K562 (cell line): Measurements from ENCODE around the gene GAK. TPM values are rescaled to one million over a fixed set of nuclear protein-coding genes. Genes with fewer than 3 reads are reported as not detected.

Experiments used
- ATAC-seq: fragments of 200-7000 bp; cut with Tn5 transposase; 3 replicates; pipeline ENCODE4 v1.9.1; 2020; ENCODE audit warnings: moderate library complexity
- BruUV-seq: library from RNA; stranded (reverse); fragments of 400-500 nt; replicated peaks from 2 replicates; lab custom pipeline; 2021; lab: Mats Ljungman, UMichigan
- CTCF ChIA-PET: fragments of 300-600 bp; formaldehyde crosslinking; extraction: SDS; loops from one replicate; lab custom pipeline; 2021; ENCODE audit warnings: low intra/inter-chr PET ratio; lab: Yijun Ruan, JAX
- POLR2A ChIA-PET: fragments of 300-600, 350-650 bp; sonication (Branson Sonifier 250); formaldehyde crosslinking; extraction: SDS; loops from one replicate; lab custom pipeline; 2021; ENCODE audit warnings: antibody characterized with exemption, inconsistent platforms; lab: Yijun Ruan, JAX
- DNase-seq, 4 experiments: peaks; one replicate each; pipeline versions ENCODE4 v3.0.0 to v3.0.0-alpha.2; 2011 to 2018; ENCODE audit warnings: low spot score in 3 of 4, mixed read lengths in 3 of 4; ENCODE audit errors: extremely low read depth in 1 of 4
- FAIRE-seq: peaks from 2 replicates; lab custom pipeline; 2011; peaks lifted over from hg19 to GRCh38; lab: Jason Lieb, UNC
- H2AFZ ChIP-seq: 2 replicates; pipeline ENCODE4 v1.6.0; 2011; ENCODE audit warnings: low read depth, low read length, control low read depth, inconsistent platforms
- H3K27ac ChIP-seq: fragments of 200-600 bp; 3 replicates; pipeline ENCODE4 v1.8.0; 2011; ENCODE audit warnings: low read depth, mild to moderate bottlenecking, control low read depth, inconsistent platforms, low read length, moderate library complexity, mixed read lengths; ENCODE audit errors: extremely low read depth
- H3K27me3 ChIP-seq, 2 experiments: fragments of 300-600 bp in 1 of 2; 2 replicates in 1 of 2; 3 replicates in 1 of 2; pipeline versions ENCODE4 v1.6.0 to v1.8.0; 2011; ENCODE audit warnings: inconsistent platforms in 2 of 2, low read length in 2 of 2, mild to moderate bottlenecking in 1 of 2, mixed read lengths in 1 of 2, moderate library complexity in 1 of 2; ENCODE audit not compliant: control insufficient read depth in 2 of 2, insufficient read depth in 2 of 2
- H3K36me3 ChIP-seq: fragments of 300-600 bp; 3 replicates; pipeline ENCODE4 v1.8.0; 2011; ENCODE audit warnings: mild to moderate bottlenecking, low read length, inconsistent platforms; ENCODE audit not compliant: control insufficient read depth, insufficient read depth
- H3K4me1 ChIP-seq, 2 experiments: fragments of 200-600 bp in 1 of 2; replicated peaks in 1 of 2; 2 replicates in 1 of 2; 3 replicates in 1 of 2; pipeline versions ENCODE4 v1.5.1 to v1.8.0; 2011; ENCODE audit warnings: inconsistent platforms in 2 of 2, low read length in 2 of 2, mild to moderate bottlenecking in 1 of 2, mixed read lengths in 1 of 2, moderate library complexity in 1 of 2; ENCODE audit not compliant: control insufficient read depth in 2 of 2, insufficient read depth in 2 of 2
- H3K4me2 ChIP-seq: 2 replicates; pipeline ENCODE4 v1.6.1; 2011; ENCODE audit warnings: low read length, control low read depth, inconsistent platforms, mixed read lengths; ENCODE audit not compliant: insufficient read depth
- H3K4me3 ChIP-seq: fragments of 200-600 bp; sonication (generic), shearing (Covaris generic); 2 replicates; pipeline ENCODE4 v1.5.1; 2016; ENCODE audit warnings: control low read depth, inconsistent platforms
- H3K79me2 ChIP-seq: fragments of 200-600 bp; 3 replicates; pipeline ENCODE4 v1.8.0; 2011; ENCODE audit warnings: low read length, inconsistent platforms; ENCODE audit not compliant: control insufficient read depth, insufficient read depth
- H3K9ac ChIP-seq, 2 experiments: 2 replicates each; pipeline versions ENCODE4 v1.6.0 to v1.6.1; 2011; ENCODE audit warnings: low read depth in 2 of 2, low read length in 2 of 2, control low read depth in 1 of 2, inconsistent platforms in 1 of 2, mild to moderate bottlenecking in 1 of 2, mixed read lengths in 1 of 2; ENCODE audit not compliant: insufficient read depth in 1 of 2
- H3K9me1 ChIP-seq: one replicate; pipeline ENCODE4 v1.6.0; 2011; ENCODE audit warnings: inconsistent platforms, mild to moderate bottlenecking, low read length, moderate library complexity; ENCODE audit not compliant: control insufficient read depth, insufficient read depth
- H3K9me3 ChIP-seq: replicated peaks from 2 replicates; pipeline ENCODE4 v1.5.1; 2011; ENCODE audit warnings: low read depth, low read length, inconsistent platforms; ENCODE audit not compliant: control insufficient read depth, insufficient read depth
- H4K20me1 ChIP-seq: replicated peaks from 2 replicates; pipeline ENCODE4 v1.6.1; 2011; ENCODE audit warnings: low read length, inconsistent platforms, mixed read lengths; ENCODE audit not compliant: control insufficient read depth, insufficient read depth
- ATF1 ChIP-seq, 2 experiments: fragments of 450-650 bp in 1 of 2; IDR thresholded peaks; 2 replicates each; pipeline ENCODE4 v1.6.1; 2016; ENCODE audit warnings: missing compliant biosample characterization in 1 of 2, missing genetic modification characterization in 1 of 2
- CHCHD3 ChIP-seq: fragments of 250-450 bp; sonication (Bioruptor Pico); IDR thresholded peaks from 2 replicates; pipeline ENCODE4 v2.1.2; 2022; ENCODE audit warnings: mild to moderate bottlenecking
- EGR1 ChIP-seq: fragments of 450-650 bp; conservative IDR thresholded peaks from 2 replicates; pipeline ENCODE4 v1.6.1; 2017; ENCODE audit warnings: mild to moderate bottlenecking
- ERF ChIP-seq: fragments of 450-650 bp; formaldehyde crosslinking; IDR thresholded peaks from 2 replicates; pipeline ENCODE4 v1.4.0; 2020; ENCODE audit warnings: mild to moderate bottlenecking, mixed read lengths
- GABPA ChIP-seq: fragments of 200-800 bp; sonication (Bioruptor generic); conservative IDR thresholded peaks from 2 replicates; pipeline ENCODE4 v1.6.1; 2016; ENCODE audit warnings: low read depth, missing genetic modification characterization, missing compliant biosample characterization
- GATAD2A ChIP-seq: fragments of 450-650 bp; IDR thresholded peaks from 2 replicates; pipeline ENCODE4 v1.6.1; 2017
- HMGN3 ChIP-seq: IDR thresholded peaks from 2 replicates; pipeline ENCODE4 v1.6.1; 2011; ENCODE audit warnings: borderline replicate concordance, low read depth, mild to moderate bottlenecking, mixed read lengths, low read length; ENCODE audit not compliant: insufficient read length; ENCODE audit errors: extremely low read depth
- HSF4 ChIP-seq: fragments of 250-450 bp; sonication (Bioruptor Pico); IDR thresholded peaks from 2 replicates; pipeline ENCODE4 v2.1.2; 2022; ENCODE audit warnings: mild to moderate bottlenecking, moderate library complexity, borderline replicate concordance
- JUND ChIP-seq, 2 experiments: IDR thresholded peaks; 2 replicates in 1 of 2; 3 replicates in 1 of 2; pipeline ENCODE4 v1.6.1; 2011; ENCODE audit warnings: borderline replicate concordance in 2 of 2, low read depth in 2 of 2, low read length in 2 of 2, improper control_type of control experiment in 1 of 2, missing biosample characterization in 1 of 2, missing genetic modification characterization in 1 of 2, missing genetic modification reagents in 1 of 2
- MBD2 ChIP-seq: sonication (generic); IDR thresholded peaks from 2 replicates; pipeline ENCODE4 v1.6.1; 2016; ENCODE audit warnings: low read depth, borderline replicate concordance
- NUFIP1 ChIP-seq: fragments of 450-650 bp; IDR thresholded peaks from 2 replicates; pipeline ENCODE4 v1.6.1; 2018; ENCODE audit not compliant: partially characterized antibody
- PCBP2 ChIP-seq: fragments of 200-400 bp; formaldehyde crosslinking; IDR thresholded peaks from 2 replicates; pipeline ENCODE4 v1.6.1; 2018; ENCODE audit warnings: low read length, low read depth, mild to moderate bottlenecking, moderate library complexity; ENCODE audit not compliant: poor library complexity, severe bottlenecking
- PRMT5 ChIP-seq: sonication (generic); formaldehyde crosslinking; IDR thresholded peaks from 2 replicates; pipeline ENCODE4 v1.5.0; 2020; ENCODE audit warnings: missing genetic modification reagents
- SP2 ChIP-seq: IDR thresholded peaks from 2 replicates; pipeline ENCODE4 v1.6.1; 2011; ENCODE audit warnings: mild to moderate bottlenecking, low read depth, low read length, moderate library complexity; ENCODE audit not compliant: poor library complexity, severe bottlenecking; ENCODE audit errors: extremely low read depth
- STAG1 ChIP-seq: sonication (generic); formaldehyde crosslinking; IDR thresholded peaks from 2 replicates; pipeline ENCODE4 v1.5.0; 2020; ENCODE audit warnings: missing genetic modification reagents, borderline replicate concordance
- TCF7L2 ChIP-seq: fragments of 150-350 bp; IDR thresholded peaks from 2 replicates; pipeline ENCODE4 v1.6.1; 2016; ENCODE audit warnings: low read depth, mild to moderate bottlenecking, low read length, moderate library complexity
- ZBTB49 ChIP-seq: sonication (generic); formaldehyde crosslinking; IDR thresholded peaks from 2 replicates; pipeline ENCODE4 v1.8.0; 2022; ENCODE audit warnings: missing genetic modification reagents, mild to moderate bottlenecking, borderline replicate concordance
- ZNF444 ChIP-seq: fragments of 250-450 bp; sonication (Bioruptor Pico); IDR thresholded peaks from 2 replicates; pipeline ENCODE4 v1.4.0; 2020; ENCODE audit warnings: mild to moderate bottlenecking, moderate library complexity
- WGBS: fragments of 100-300 bp; shearing (Covaris generic); methylation state at CpG from one replicate; pipeline ENCODE4 v1.1.6; 2016; ENCODE audit warnings: low coverage, mixed read lengths; ENCODE audit not compliant: insufficient coverage; ENCODE audit errors: missing lambda C conversion rate; 5-methylcytosine and 5-hydroxymethylcytosine counted together
- in situ Hi-C: fragments of 300-500 bp; cut with MboI; formaldehyde crosslinking; loops from 4 replicates; pipeline ENCODE4 v1.15.0; 2018; ENCODE audit warnings: inconsistent platforms, mixed read lengths
- intact Hi-C: fragments of 100-400 bp; cut with micrococcal nuclease; formaldehyde crosslinking; loops from 2 replicates; pipeline ENCODE4 v1.14.2; 2022
- polyA plus RNA-seq, 8 experiments: library from polyadenylated mRNA; depleted of rRNA in 4 of 8; stranded (reverse) in 5 of 8; unstranded in 3 of 8; fragments of >200 nt; fragmentation: Nextera tagmentation in 2 of 8; fragmentation: Illumina TruSeq in 1 of 8; extraction: Ambion mirVana in 2 of 8; extraction: Trizol in 1 of 8; gene quantifications; 2 replicates each; pipeline versions ENCODE4 v1.2.1 to v1.2.3, GENCODE V29; 2011 to 2014; ENCODE audit warnings: inconsistent platforms in 1 of 8, missing spikeins in 1 of 8
- total RNA-seq, 7 experiments: library from RNA; depleted of rRNA in 6 of 7; stranded (reverse); fragments of >200 nt in 6 of 7; fragmentation: Illumina TruSeq in 2 of 7; extraction: Trizol in 2 of 7; gene quantifications; 2 replicates each; pipeline versions ENCODE4 v1.2.1 to v1.2.3, GENCODE V29; 2011 to 2021; ENCODE audit warnings: low replicate concordance in 1 of 7
- TF ChIP-seq, protein P1 (sequence below): fragments of 450-650 bp; IDR thresholded peaks from 2 replicates; pipeline ENCODE4 v1.6.1; 2016
- TF ChIP-seq, protein P2 (sequence below): fragments of 250-450 bp; sonication (Bioruptor Pico); IDR thresholded peaks from 2 replicates; pipeline ENCODE4 v1.8.0; 2022; ENCODE audit warnings: moderate library complexity, mild to moderate bottlenecking, inconsistent platforms

The GAK gene
- total and polyA plus RNA-seq, 9 of the 15 experiments (the other 6 are each of a cell fraction or from before 2014, with no cell fraction given) = 1.3 to 102 (median 16.2) TPM

- BruUV-seq = no TSS peak
- DNase-seq (no peak), FAIRE-seq (no peak), ATAC-seq (no peak)
- in situ Hi-C loops = no loop called here
- POLR2A ChIA-PET = no interaction called here
- no peaks in the 10 kb centered on the region for H3K79me2 ChIP-seq
- peaks cover 0 to 41% of the 10 kb centered on the region in 2 experiments; a peak in 2 of 5 replicates for H3K4me1 ChIP-seq
- H3K27me3 ChIP-seq = peaks cover 20 to 74% of the 10 kb centered on the region in 2 experiments; a peak in 3 of 5 replicates
- H3K27ac ChIP-seq = no peak overlapping the region
- TF ChIP-seq MBD2 (no peak), STAG1 (CRISPR knock-in tag) (no peak), ERF (no peak), EGR1 (no peak), ZBTB49 (CRISPR knock-in tag) (no peak), JUND (IDR thresholded peaks at IDR 0.05; ENCODE audit: borderline replicate concordance, low read depth, low read length) (no peak), JUND (tag; IDR thresholded peaks at IDR 0.05; ENCODE audit: borderline replicate concordance, low read depth, low read length) (no peak), SP2 (no peak), GATAD2A (no peak), PCBP2 (no peak), ZNF444 (CRISPR knock-in tag) (no peak), HSF4 (CRISPR knock-in tag) (no peak), HMGN3 (no peak), ATF1 (CRISPR knock-in tag; IDR thresholded peaks at IDR 0.05) (no peak), ATF1 (tag; IDR thresholded peaks at IDR 0.05) (no peak), GABPA (tag) (no peak), NUFIP1 (no peak), TCF7L2 (no peak), PRMT5 (CRISPR knock-in tag) (no peak), CHCHD3 (no peak)
- TF ChIP-seq, protein P1, sequence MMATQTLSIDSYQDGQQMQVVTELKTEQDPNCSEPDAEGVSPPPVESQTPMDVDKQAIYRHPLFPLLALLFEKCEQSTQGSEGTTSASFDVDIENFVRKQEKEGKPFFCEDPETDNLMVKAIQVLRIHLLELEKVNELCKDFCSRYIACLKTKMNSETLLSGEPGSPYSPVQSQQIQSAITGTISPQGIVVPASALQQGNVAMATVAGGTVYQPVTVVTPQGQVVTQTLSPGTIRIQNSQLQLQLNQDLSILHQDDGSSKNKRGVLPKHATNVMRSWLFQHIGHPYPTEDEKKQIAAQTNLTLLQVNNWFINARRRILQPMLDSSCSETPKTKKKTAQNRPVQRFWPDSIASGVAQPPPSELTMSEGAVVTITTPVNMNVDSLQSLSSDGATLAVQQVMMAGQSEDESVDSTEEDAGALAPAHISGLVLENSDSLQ = no peak
- TF ChIP-seq, protein P2, sequence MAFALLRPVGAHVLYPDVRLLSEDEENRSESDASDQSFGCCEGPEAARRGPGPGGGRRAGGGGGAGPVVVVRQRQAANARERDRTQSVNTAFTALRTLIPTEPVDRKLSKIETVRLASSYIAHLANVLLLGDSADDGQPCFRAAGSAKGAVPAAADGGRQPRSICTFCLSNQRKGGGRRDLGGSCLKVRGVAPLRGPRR (CRISPR knock-in tag) = no peak
- H2AFZ ChIP-seq = no peak overlapping the region
- no peak overlapping the region for H3K4me2 ChIP-seq
- no peaks in the 10 kb centered on the region for H3K9me1 ChIP-seq
- H3K36me3 ChIP-seq = no peaks in the 10 kb centered on the region
- H3K9ac ChIP-seq = peak overlapping the region in 1 of 2 experiments; percentile 36; a peak in 1 of 4 replicates
- intact Hi-C loops = no loop called here
- H3K4me3 ChIP-seq = no peak overlapping the region
- CTCF ChIA-PET = no interaction called here
- no peaks in the 10 kb centered on the region; the same call in 1 of the 2 replicates for H4K20me1 ChIP-seq
- 8% methylated on average over 20 of the region's 22 CpGs for WGBS
- no peaks in the 10 kb centered on the region for H3K9me3 ChIP-seq
These were observed 110.9 kb downstream of the GAK start for GRCh38 chr4:821181-821591.
